Hypothalamus (tissue), 51 donors: ENCODE data around the gene TNNI3K.

Experiments
- DNase-seq, 51 donors: peaks; one replicate each; lab custom pipeline; 2025; lab: John Stamatoyannopoulos, UW

TNNI3K gene

DNA sequence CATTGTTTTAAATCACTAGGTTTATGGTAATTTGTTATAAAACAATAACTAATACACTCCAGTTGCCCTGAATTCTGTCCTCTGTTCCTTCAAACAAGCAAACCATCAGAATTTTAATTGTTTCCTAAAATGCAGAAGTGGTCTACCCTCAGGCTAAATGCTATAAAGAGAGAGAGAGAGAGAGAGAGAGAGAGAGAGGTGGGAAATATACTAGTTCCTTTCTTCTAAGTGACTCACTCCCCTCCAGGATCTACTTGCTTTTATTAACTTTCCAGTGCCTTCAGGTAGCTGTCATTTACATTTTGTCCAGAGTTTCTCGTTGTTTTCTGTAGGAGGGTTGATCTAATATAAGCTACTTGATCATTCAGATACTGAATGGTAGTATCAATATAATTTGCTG is 250.8 kb downstream of the TNNI3K start:
- DNase-seq = no peak

DNA sequence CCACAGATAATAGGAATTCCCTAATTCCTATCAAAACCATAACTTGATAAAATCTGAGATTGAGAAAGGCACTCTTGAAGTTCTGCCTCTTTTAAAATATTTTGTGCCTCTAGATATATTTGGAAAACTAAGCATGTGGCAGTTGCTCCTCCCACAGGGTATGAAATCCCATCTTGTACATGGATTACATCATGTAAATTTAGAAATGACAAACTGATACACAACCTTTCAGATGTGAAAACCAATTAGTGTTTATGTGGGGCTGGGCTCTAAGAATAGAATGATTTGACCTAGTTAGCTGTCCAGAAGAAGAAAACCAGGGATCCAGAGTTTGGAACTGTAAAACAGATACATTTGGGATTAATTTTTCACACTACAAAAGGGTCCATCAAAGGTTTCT is 261.5 kb downstream of the TNNI3K start:
- no peak for DNase-seq

DNA sequence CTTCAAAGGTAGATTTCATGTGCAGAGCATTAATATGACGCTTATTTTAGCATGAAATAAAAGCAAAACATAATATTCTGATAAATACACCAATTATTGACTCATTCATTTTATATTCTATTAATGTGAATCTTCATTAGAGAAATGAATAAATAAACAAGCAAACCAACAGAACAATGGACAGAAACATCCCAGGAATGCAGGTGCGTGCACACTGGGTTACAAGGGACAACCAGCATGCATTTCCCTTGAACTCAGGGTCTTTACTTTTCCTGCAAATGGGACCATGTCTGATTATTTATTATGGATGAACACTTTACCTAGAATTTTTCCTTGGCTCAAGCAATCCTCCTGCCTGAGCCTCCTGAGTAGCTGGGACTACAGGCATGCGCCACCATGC is 263.7 kb downstream of the TNNI3K start:
- DNase-seq = no peak

DNA sequence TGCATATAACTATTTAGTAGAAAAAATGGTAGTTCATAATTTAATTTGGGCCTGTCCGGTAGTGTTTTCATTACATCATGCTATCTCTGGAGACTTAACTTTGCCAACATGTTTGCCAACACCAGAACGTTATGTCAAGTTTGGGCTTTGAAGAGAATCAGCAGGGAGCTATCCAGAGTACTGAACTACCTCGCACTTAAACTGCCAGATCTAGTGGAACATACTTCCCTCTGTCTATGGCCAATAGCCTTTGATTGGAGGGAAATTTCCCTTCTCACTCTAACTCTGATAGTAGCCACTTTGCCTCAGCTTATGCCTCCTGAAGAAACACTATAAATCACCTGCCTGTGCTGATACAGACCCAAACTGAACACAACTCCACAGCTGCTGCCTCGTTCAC is 267.2 kb downstream of the TNNI3K start:
- no peak for DNase-seq

DNA sequence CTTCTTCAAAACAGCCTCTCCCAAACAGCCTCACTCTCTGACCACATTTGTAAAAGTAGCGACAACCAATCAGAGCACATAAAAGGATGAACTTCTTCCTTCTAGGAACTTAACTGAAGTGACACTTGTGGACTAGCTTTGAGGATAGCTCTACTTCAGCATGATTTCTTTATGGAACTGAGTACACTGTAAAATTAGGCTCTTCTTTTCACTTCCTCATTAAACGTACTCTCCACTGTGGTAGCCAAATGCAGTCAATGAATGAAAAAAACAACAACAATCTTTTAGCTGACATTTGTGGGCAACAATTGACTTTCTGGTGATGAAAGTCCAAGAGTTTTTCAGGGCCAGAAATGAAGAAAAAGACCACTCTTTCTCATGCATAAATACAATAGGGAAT is 267.7 kb downstream of the TNNI3K start:
- DNase-seq = no peak

DNA sequence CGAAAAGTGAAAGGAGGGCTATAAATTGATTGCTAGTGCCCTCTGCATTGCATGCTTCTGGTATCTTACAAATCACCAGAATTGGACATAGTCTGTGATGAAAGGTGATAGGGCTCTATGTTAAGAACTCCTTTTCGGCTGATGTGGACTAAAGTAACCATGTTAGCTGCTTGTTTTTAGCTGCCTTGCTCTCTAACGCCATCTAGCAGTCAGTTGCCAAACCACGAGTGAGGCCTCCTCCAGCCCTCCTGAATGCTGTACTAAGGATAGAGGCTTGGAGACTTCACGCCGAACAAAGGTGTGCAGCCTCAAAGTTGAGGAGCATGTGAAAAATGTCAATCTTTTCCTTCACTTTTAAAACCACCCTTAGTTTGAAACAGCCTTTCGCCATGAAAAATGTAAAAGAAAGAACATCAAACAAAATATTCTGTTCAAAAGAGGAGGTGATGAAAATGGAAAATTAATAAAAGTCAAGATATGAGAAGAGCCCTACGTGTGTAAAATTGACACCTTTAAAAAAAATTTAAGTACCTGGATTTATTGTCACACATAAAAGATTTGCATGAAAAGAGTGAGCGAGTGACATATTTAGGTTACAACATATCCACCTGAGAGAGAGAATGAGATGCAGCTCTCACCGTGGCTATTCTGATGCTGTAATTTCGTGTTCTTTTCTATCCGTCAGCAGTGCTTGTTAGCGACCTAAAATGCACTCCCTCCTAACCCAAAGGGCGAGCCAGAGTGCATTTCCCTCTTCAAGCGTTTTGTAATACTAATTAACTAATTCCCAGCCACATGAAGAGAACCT is 269.1 kb downstream of the TNNI3K start:
- peak in 35 of 51 donors; percentile 1 to 70 (median 34) for DNase-seq

DNA sequence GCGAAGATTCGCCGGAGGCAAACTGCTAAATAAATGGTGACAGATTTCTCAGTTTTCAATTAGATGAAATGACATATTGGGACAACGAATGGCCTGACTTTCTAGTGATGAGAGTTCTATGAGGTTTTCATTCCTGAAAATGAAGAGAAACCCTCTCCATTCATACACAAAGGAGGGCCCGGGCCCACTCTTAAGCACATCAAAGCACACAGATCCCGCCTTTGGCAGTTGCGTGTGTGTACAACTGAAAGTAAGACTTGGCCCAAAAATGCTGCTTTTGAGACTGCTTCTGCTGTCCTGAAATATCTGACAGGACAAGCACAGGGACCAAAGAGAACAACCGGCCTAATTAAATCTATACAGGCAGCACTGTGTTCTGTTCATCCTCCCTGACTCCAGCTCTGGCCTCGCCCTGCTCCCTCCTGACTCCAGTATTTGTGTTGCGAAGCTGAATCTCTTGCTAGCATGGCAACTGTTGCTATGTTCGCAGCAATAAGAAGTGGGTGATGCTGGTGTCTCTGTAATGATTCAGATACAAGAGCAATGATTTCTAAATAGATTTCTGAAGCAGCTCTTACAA is 269.8 kb downstream of the TNNI3K start:
- peak in 26 of 51 donors; percentile 2 to 86 (median 14) for DNase-seq

DNA sequence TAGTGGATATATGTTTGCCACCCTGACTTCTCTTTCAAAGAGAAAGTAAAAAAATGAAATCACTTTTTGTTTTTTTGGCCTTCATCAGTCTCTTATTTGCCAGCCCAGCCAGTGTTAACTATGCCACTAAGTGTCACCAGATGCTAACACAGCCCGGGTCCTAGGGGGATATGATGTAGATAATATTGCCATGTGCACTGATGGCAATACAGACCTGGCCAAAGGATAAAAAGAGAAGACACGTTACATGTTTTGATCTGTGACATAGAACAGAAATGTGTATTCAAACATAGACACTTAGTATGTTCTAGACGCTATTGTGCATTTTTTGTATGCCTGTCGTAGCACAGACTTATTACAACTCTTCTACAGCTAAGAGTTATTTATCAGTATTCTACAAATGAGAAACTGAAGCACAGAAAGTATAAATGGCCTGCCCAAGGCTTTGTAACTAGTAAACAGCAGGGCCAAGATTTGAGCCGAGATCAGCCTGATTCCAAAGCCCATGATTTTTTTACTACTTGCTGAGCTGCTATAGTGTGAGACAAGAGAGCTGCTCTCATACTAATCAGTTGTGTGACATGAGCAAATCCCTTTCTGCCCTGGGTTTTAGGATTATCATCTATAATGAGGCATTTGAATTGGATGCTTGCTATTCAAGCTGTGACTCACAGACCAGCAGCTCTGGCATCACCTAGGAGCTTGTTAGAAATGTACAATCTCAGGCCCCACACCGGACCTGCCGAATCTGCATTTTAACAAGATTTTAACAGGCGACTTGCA is 270.9 kb downstream of the TNNI3K start:
- DNase-seq = peak in 1 of 51 donors; percentile 19

DNA sequence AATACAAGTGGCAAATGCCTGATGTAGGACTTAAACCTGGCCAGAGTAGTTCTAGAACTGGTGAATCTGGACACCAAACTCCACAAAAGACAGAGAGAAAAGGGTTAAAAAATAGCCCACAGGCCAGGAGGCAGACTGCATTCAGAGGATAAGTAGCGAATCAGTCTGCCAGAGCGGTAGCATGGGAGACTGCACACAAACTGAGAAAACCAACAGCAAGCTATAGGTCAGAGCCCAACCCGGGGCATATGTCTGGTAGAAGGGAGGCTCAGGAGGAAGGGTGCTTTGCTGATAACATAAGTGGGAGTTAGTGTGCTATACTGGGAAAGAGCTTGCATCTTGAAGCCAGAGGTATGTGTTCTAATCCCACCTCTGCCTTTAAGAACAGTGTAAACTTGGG is 273.3 kb downstream of the TNNI3K start:
- no peak for DNase-seq

DNA sequence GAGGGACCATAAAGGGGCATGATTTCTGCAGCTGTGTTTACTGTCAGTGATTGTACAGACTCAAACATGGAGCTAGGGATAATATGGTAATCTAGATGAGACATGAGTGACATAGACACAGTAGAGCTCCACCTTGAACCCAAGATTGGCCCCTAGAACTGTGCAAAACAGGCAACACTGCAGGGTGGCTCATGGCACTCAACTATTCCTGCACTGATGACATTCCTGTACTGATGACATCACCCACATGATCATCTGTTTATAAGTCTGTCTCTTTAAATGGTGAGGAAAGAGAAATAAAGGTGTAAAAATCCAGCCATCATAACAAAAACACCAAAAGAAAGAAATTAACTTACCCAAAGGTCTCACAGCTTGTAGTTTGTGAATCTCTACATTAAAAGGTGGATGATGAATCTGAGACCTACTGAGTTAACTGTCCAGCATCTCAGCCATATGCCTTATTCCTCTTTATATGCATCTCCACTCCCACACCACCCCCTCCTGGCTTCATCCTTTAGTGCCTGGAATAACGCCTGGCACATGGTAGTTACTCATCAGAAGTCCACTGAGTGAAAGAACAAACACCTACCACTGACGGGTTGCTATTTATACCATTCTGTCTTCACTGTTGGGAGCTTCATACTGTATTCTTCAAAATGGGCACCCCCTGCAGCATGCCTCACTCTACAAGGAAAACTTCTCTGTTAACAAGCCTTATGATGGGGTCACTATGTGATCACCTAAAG is 277.2 kb downstream of the TNNI3K start, which contains the start of gene LRRC53:
Gene LRRC53, minus strand, starts transcription at position 442 of the 746 bp plus-strand sequence. CDS start 29,262 bp downstream, outside the sequence.
- DNase-seq = peak in 1 of 51 donors; percentile 11

DNA sequence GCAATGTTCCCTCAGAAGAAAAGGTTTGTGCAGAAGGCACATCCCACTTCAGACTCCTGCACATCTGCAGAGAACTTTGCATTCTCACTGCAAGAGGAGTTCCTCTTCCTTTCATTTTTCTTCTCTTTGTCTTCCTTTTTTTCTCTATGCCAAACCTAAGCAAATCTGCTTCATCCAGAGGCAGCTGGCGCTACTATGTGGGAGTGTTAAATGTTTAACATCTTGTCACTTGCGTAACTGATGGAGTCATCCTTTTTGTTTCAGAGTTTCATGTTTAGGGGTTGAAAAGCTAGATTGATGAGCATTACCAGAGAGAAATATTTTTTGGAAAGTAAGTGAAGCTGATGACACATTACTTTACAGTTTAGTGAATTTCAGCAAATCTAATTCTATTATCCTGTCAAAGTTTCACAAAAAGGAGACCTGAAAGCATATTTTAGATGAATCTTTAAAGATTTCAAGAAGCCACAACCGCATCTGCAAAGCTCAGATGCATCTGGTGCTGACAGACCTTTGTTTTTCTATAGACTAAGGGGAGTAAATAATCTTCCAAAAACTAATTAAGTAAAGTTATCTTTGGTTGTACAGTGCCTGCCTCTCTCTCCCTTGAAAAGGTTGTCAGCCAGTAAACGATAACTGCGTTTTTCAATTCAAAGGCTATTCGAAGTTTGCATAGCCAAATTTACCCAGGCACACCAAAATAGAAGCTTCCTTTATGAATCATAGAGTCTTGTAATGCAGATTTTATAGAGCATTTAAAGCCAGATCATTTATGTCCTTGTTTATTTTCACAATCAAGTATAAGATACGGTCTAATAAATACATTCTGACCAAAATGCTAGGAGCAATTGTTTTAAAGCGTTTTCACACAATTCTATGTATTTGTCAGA is 278.5 kb downstream of the TNNI3K start:
- peak in 2 of 51 donors; percentile 10 to 48 for DNase-seq

DNA sequence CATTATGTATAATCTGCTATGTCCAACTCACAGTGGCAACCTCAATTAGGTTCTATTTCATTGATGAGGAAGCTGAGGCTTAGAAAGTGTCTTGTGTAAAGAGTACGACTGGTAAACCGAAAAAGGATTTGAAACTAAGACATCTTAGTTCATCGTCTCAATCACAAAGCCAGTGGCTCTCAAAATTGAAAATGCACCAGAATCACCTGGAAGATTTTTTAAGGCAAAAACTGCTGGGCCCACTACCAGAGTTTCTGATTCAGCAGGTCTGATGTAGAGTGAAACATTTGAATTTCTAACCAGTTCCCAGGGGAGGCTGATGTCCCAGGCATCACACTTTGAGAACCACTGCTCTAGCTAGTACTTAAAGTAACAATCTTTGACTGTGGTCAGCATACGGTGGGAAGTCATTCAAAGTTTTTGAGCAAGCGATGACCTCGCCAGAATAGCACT is 282.4 kb downstream of the TNNI3K start:
- no peak for DNase-seq

DNA sequence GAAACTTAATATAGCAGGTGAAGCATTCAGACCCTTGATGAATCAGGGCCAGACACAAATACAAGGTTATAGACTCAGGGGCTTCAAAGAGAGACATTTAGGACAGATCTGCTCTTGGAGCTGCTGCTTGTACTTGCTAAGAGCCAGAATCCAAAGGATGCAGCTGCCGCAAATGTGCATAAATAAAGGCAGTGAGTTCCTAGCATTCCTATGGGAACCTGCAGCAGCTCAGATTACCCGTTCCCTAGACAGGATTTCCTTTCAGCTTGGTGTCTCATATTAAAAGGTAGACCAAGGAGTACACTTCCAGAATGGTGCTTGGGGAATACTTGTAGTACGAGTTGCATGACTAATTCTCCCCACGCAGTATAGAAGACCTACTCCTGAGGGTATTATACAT is 287.0 kb downstream of the TNNI3K start:
- no peak for DNase-seq

DNA sequence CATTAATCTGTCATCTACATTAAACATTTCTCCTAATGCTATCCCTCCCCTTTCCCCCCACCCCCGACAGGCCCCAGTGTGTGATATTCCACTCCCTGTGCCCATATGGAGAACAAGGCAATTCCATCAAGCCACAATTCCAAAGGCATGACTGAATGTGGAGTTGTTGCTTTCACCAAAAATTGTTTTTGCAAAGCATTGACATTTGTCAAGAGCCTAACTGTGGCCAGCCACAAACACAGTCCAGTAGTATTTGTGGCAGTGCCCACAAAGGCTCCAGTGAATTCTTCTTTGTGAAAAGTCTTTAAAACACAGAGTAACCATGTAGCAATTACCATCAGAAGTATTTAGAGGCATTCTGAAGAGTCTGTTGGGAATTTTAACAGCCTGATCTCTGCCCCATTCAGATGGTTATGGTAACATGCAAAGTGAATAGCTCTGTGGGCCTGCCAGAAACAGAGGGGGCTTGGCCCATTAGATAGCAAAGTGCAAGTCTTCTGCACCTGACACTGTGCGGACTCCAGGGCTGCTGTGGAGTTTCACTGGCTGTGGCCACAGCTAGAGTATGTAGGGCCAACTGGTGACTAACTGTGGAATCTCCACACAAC is 288.8 kb downstream of the TNNI3K start:
- DNase-seq = no peak

DNA sequence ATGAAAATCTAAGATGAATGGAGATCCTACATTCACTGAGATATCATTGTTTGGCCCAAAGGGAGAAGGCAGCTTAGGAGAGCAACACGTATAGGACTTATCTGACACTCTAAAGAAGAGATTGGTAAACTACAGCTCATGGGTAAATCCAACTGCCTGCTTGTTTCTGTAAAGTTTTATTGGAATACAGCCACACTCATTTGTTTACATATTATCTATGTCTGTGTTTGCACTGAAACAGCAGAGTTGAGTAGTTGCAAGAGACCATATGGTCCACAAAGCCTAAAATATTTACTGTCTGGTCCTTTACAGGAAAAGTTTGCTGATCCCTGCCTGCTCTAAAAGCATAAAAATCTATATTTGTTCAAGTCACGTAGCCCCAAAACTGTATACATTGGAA is 291.5 kb downstream of the TNNI3K start:
- DNase-seq = no peak

DNA sequence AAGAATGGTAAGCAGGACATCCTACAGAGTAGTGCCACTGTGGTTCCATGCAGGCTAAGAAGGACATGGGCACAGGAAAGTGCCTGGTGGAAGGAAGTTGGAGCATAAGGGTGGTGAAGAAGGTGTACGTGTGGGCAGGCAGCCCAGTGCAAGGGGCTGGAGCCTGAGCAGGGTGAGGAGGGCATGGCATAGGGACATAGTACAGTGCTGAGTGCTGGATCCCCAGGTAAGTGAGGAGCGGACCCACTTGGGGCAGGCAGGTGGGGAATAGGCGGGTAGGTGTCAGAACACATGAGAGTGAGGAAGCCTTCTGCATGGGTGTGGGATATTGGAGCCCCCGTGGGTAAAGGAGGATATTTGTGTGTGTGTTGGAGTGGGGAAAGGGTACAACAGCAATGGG is 292.9 kb downstream of the TNNI3K start:
- DNase-seq = no peak

DNA sequence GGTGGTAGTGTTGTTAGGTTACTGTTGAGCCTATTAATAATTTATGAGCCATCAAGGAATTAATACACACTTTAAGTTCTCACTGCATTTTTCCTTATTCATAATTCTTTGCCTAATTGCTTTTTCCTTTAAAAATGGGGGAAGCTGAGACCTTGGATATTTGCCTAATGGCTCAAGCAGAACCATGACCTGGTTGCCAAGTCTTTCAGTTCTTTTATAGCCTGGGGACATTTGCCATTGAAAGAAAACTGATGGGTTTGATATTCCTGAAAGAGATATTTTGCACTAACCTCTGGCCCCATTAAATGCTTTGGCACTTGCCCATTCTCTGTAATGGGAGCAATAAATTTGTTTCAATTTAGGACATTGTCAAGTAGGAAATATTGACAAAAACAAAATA is 295.7 kb downstream of the TNNI3K start:
- no peak for DNase-seq

DNA sequence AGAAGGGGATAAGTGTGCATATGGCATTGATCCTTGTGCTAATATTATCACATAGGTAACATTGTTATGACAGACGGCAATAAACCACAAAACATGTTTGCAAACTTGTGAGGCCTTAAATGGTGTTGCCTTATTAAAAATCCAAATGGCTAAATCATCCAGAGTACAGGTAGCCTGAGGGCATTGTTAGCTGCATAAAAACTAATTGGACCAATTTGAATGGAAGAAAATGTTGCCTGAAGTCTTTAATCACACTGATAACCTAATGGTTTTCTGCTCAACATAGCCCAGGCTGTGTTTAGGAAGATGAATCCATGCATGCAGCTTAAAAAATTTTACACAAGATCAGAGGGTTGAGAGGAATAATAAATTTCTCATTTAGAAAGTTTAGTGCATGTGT is 296.6 kb downstream of the TNNI3K start:
- DNase-seq = no peak

DNA sequence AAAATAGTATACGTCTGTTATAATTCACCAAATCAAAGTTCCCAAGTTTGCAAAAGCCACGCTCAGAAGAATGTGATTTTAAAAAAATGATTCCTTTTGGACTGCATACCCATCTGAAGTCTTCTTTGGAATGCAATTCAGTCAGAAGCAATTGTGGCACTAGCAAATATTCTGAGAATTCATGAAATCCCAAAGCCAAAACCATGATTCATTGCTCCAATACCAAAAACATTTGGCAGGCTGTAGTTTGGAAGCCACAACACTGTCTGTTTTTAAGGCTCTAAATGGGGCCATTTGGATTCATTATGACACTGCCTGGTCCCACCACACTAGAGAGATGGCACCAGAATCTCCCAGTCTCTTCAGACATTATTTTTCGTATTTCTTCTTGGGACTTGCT is 299.1 kb downstream of the TNNI3K start:
- DNase-seq = no peak
